HepG2 (cell line): ENCODE results near the gene NEURL1. TPM values are rescaled to one million over a fixed set of nuclear protein-coding genes. Genes with fewer than 3 reads are reported as not detected.

Experiments used
- ATF4 ChIP-seq, 2 experiments: fragments of 450-650 bp in 1 of 2; sonication (generic) in 1 of 2; formaldehyde crosslinking; IDR thresholded peaks; 2 replicates each; pipeline versions ENCODE4 v1.5.0 to v1.8.0; 2020 to 2022; ENCODE audit warnings: mild to moderate bottlenecking in 1 of 2, missing genetic modification reagents in 1 of 2
- CHCHD3 ChIP-seq: sonication (generic); formaldehyde crosslinking; IDR thresholded peaks from 2 replicates; pipeline ENCODE4 v1.8.0; 2022; ENCODE audit warnings: mild to moderate bottlenecking, missing genetic modification reagents, moderate library complexity
- FOXP1 ChIP-seq, 2 experiments: fragments of 450-650 bp in 1 of 2; IDR thresholded peaks; 2 replicates each; pipeline ENCODE4 v1.6.1; 2017 to 2018; ENCODE audit warnings: antibody characterized with exemption in 1 of 2
- HMG20B ChIP-seq: conservative IDR thresholded peaks from 2 replicates; pipeline ENCODE4 v1.6.1; 2016; ENCODE audit warnings: missing genetic modification reagents, missing compliant biosample characterization
- MTA1 ChIP-seq: sonication (generic); formaldehyde crosslinking; IDR thresholded peaks from 2 replicates; pipeline ENCODE4 v1.4.0; 2020; ENCODE audit warnings: missing genetic modification reagents, mild to moderate bottlenecking, borderline replicate concordance
- PHF21A ChIP-seq: sonication (generic); formaldehyde crosslinking; IDR thresholded peaks from 2 replicates; pipeline ENCODE4 v1.5.0; 2020; ENCODE audit warnings: mild to moderate bottlenecking, missing genetic modification reagents
- RAD21 ChIP-seq: fragments of 450-650 bp; formaldehyde crosslinking; IDR thresholded peaks from 2 replicates; pipeline ENCODE4 v1.5.0; 2020; ENCODE audit warnings: mild to moderate bottlenecking
- RARA ChIP-seq: IDR thresholded peaks from 2 replicates; pipeline ENCODE4 v1.6.1; 2016; ENCODE audit warnings: missing genetic modification reagents, missing compliant biosample characterization
- YEATS4 ChIP-seq: sonication (generic); formaldehyde crosslinking; IDR thresholded peaks from 2 replicates; pipeline ENCODE4 v1.4.0; 2020; ENCODE audit warnings: missing genetic modification reagents, borderline replicate concordance
- ZFAT ChIP-seq: sonication (generic); formaldehyde crosslinking; conservative IDR thresholded peaks from 2 replicates; pipeline ENCODE4 v1.8.1; 2023; ENCODE audit warnings: missing genetic modification reagents, inconsistent platforms
- ZFP1 ChIP-seq: IDR thresholded peaks from 2 replicates; pipeline ENCODE4 v1.6.1; 2016
- ZNF205 ChIP-seq: IDR thresholded peaks from 2 replicates; pipeline ENCODE4 v1.6.1; 2018; ENCODE audit warnings: missing biosample characterization, missing genetic modification reagents
- ZNF318 ChIP-seq: sonication (generic); formaldehyde crosslinking; IDR thresholded peaks from 2 replicates; pipeline ENCODE4 v1.4.0; 2020; ENCODE audit warnings: mild to moderate bottlenecking, missing genetic modification reagents
- ZNF383 ChIP-seq: sonication (generic); formaldehyde crosslinking; IDR thresholded peaks from 2 replicates; pipeline ENCODE4 v1.4.0; 2020; ENCODE audit warnings: missing genetic modification reagents, mild to moderate bottlenecking, borderline replicate concordance
- ZNF557 ChIP-seq: sonication (generic); formaldehyde crosslinking; IDR thresholded peaks from 2 replicates; pipeline ENCODE4 v1.4.0; 2020; ENCODE audit warnings: missing genetic modification reagents
- ZNF607 ChIP-seq: sonication (generic); formaldehyde crosslinking; IDR thresholded peaks from 2 replicates; pipeline ENCODE4 v1.5.1; 2020; ENCODE audit warnings: missing genetic modification reagents, mild to moderate bottlenecking, borderline replicate concordance
- ZNF687 ChIP-seq: sonication (generic); formaldehyde crosslinking; IDR thresholded peaks from 2 replicates; pipeline ENCODE4 v1.5.1; 2020; ENCODE audit warnings: mild to moderate bottlenecking, missing genetic modification reagents, moderate library complexity
- polyA plus RNA-seq, 8 experiments: library from polyadenylated mRNA; depleted of rRNA in 3 of 8; stranded (reverse) in 7 of 8; unstranded in 1 of 8; fragments of >200 nt; fragmentation: Illumina TruSeq in 4 of 8; extraction: Trizol in 4 of 8; gene quantifications; 2 replicates each; pipeline versions ENCODE4 v1.2.1 to v1.2.3, GENCODE V29; 2011 to 2016; ENCODE audit warnings: low read depth in 4 of 8, missing spikeins in 1 of 8, mixed read lengths in 1 of 8; ENCODE audit not compliant: insufficient read depth in 1 of 8
- total RNA-seq, 5 experiments: library from RNA; depleted of rRNA; stranded (reverse); fragments of >200 nt; fragmentation: Illumina TruSeq; extraction: Trizol; gene quantifications; 2 replicates each; pipeline ENCODE4 v1.2.3, GENCODE V29; 2016; ENCODE audit warnings: low read depth in 1 of 5

NEURL1 gene
- total and polyA plus RNA-seq, 2 of the 13 experiments (the other 11 are each of a cell fraction or from before 2014, with no cell fraction given), result not detected

- TF ChIP-seq ZNF687 (CRISPR knock-in tag) (peak; percentile 22; the same call in 1 of the 2 replicates), ZNF607 (CRISPR knock-in tag) (no peak), ZNF557 (no peak), ZNF383 (CRISPR knock-in tag) (no peak), RARA (no peak), ZFAT (no peak), FOXP1 (IDR thresholded peaks at IDR 0.05) (no peak), FOXP1 (CRISPR knock-in tag; IDR thresholded peaks at IDR 0.05) (no peak), ZNF205 (CRISPR knock-in tag) (no peak), HMG20B (CRISPR knock-in tag) (no peak), MTA1 (no peak), PHF21A (no peak), ATF4 (CRISPR knock-in tag; IDR thresholded peaks at IDR 0.05) (peak in 1 of 2 experiments; percentile 73; a peak in 2 of 4 replicates), CHCHD3 (CRISPR knock-in tag) (no peak), ZFP1 (CRISPR knock-in tag) (no peak), YEATS4 (CRISPR knock-in tag) (no peak), ZNF318 (CRISPR knock-in tag) (no peak), RAD21 (no peak)
Observed at GRCh38 chr10:103476046-103476768, 17.3 kb upstream of the NEURL1 start (continued).
